Transverse colon (tissue), 4 donors: ENCODE results near the gene RIPK3. TPM values are rescaled to one million over a fixed set of nuclear protein-coding genes. Genes with fewer than 3 reads are reported as not detected.
"Not testable (repeated sequence)": the region's sequence is repeated elsewhere in the genome, so short reads cannot be mapped to it uniquely, and the experiment has no call there.

Experiments used
- DNase-seq: peaks from one replicate; pipeline ENCODE4 v3.0.0-alpha.2; 2019
- H3K27ac ChIP-seq, 4 donors: fragments of 200-600 bp; sonication (generic); 2 replicates each; pipeline ENCODE4 v1.5.1; 2016 to 2018; ENCODE audit warnings: inconsistent platforms in 4 of 4
- H3K27me3 ChIP-seq: fragments of 200-600 bp; sonication (generic); 2 replicates; pipeline ENCODE4 v1.5.1; 2017; ENCODE audit warnings: inconsistent platforms
- H3K36me3 ChIP-seq, 4 donors: fragments of 200-600 bp; sonication (generic); 2 replicates each; pipeline ENCODE4 v1.5.1; 2017 to 2019; ENCODE audit warnings: inconsistent platforms in 4 of 4
- H3K4me1 ChIP-seq, 4 donors: fragments of 200-600 bp; sonication (generic); 2 replicates each; pipeline ENCODE4 v1.5.1; 2017 to 2020; ENCODE audit warnings: inconsistent platforms in 4 of 4
- H3K4me3 ChIP-seq, 4 donors: fragments of 200-600 bp; sonication (generic); 1 replicate in 1 of 4; 2 replicates in 3 of 4; pipeline versions ENCODE4 v1.5.1 to v1.6.1; 2017 to 2019; ENCODE audit warnings: inconsistent platforms in 4 of 4
- H3K9me3 ChIP-seq, 2 donors: fragments of 200-600 bp; sonication (generic); 2 replicates each; pipeline ENCODE4 v1.5.1; 2017 to 2019; ENCODE audit warnings: inconsistent platforms in 2 of 2
- EP300 ChIP-seq: sonication (generic); formaldehyde crosslinking; IDR thresholded peaks from one replicate; pipeline ENCODE4 v1.6.1; 2017; ENCODE audit warnings: antibody characterized with exemption, low read depth
- POLR2A ChIP-seq: fragments of 450-650 bp; IDR thresholded peaks from one replicate; pipeline ENCODE4 v1.6.1; 2016; ENCODE audit warnings: antibody characterized with exemption, mild to moderate bottlenecking, moderate library complexity
- POLR2AphosphoS5 ChIP-seq, 3 donors: sonication (generic); formaldehyde crosslinking; IDR thresholded peaks; one replicate each; pipeline ENCODE4 v1.6.1; 2016; ENCODE audit warnings: antibody characterized with exemption in 3 of 3
- WGBS, 2 donors: methylation state at CpG; one replicate each; pipeline ENCODE4 v1.1.5; 2018; ENCODE audit warnings: low coverage in 1 of 2; 5-methylcytosine and 5-hydroxymethylcytosine counted together
- in situ Hi-C, 4 donors: fragments of 200-750 bp; cut with MboI; loops; one replicate each; pipeline versions ENCODE4 v1.15.0 to v1.15.1; 2017; ENCODE audit warnings: low sequenced_read_pairs in 3 of 4, low pct_ligation_motif_present in 1 of 4, low pct_unique_long_range_greater_than_20kb in 1 of 4
- intact Hi-C: fragments of 100-400 bp; cut with DNase I; formaldehyde crosslinking; loops from one replicate; pipeline ENCODE4 v1.15.1; 2023; ENCODE audit warnings: low total_unique reads
- total RNA-seq, 4 donors: library from RNA; depleted of rRNA; stranded (reverse); fragments of >200 nt; gene quantifications; one replicate each; pipeline ENCODE4 v1.1.0, GENCODE V29; 2016
- TF ChIP-seq, protein P1 (sequence below), 5 experiments: fragments of 200-600 bp in 3 of 5; fragments of 450-650 bp in 2 of 5; sonication (generic) in 3 of 5; IDR thresholded peaks; 1 replicate in 2 of 5; 2 replicates in 3 of 5; pipeline ENCODE4 v1.5.1; 2016 to 2017; ENCODE audit warnings: antibody characterized with exemption in 5 of 5, inconsistent platforms in 3 of 5, mild to moderate bottlenecking in 2 of 5, moderate library complexity in 1 of 5

Gene RIPK3
- total RNA-seq, 4 donors from 2014 or later, result 19.3 to 156 (median 53.6) TPM

GRCh38 chr14:24329736-24330135 lies 10.1 kb downstream of the RIPK3 start:
- no peak overlapping the region for H3K27ac ChIP-seq
- no peaks in the 10 kb centered on the region for H3K36me3 ChIP-seq
- no peak for TF ChIP-seq EP300
- TF ChIP-seq, protein P1, sequence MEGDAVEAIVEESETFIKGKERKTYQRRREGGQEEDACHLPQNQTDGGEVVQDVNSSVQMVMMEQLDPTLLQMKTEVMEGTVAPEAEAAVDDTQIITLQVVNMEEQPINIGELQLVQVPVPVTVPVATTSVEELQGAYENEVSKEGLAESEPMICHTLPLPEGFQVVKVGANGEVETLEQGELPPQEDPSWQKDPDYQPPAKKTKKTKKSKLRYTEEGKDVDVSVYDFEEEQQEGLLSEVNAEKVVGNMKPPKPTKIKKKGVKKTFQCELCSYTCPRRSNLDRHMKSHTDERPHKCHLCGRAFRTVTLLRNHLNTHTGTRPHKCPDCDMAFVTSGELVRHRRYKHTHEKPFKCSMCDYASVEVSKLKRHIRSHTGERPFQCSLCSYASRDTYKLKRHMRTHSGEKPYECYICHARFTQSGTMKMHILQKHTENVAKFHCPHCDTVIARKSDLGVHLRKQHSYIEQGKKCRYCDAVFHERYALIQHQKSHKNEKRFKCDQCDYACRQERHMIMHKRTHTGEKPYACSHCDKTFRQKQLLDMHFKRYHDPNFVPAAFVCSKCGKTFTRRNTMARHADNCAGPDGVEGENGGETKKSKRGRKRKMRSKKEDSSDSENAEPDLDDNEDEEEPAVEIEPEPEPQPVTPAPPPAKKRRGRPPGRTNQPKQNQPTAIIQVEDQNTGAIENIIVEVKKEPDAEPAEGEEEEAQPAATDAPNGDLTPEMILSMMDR (IDR thresholded peaks at IDR 0.05), result no peak
- TF ChIP-seq POLR2A, result no peak
- TF ChIP-seq POLR2AphosphoS5 (IDR thresholded peaks at IDR 0.05), result no peak
- in situ Hi-C loops (loop anchor here in 3 of 4 donors (5.0 to 25.0 kb wide), 3 partner anchors 103 to 108 kb away; partner anchors contain the start of genes CBLN3 (in 1 of the 3), KHNYN (in 1 of the 3) and SDR39U1 (in 1 of the 3)), intact Hi-C loops (no loop called here)
- whole genome bisulfite sequencing, 2 donors, result 47% methylated on average over 8 of the region's 9 CpGs; no CpG with 5 or more reads in 1 of the 2 donors
- no peaks in the 10 kb centered on the region for H3K9me3 ChIP-seq
- peak; percentile 69 for DNase-seq
- H3K27me3 ChIP-seq, result peaks cover 20% of the 10 kb centered on the region
- H3K4me3 ChIP-seq, result no peak overlapping the region
- H3K4me1 ChIP-seq, result peaks cover 11 to 43% (median 28%) of the 10 kb centered on the region in 4 donors

- intact Hi-C loops, result no loop called here
- no peaks in the 10 kb centered on the region for H3K9me3 ChIP-seq
- no peak for DNase-seq
- H3K4me3 ChIP-seq, result no peak overlapping the region
- no peaks in the 10 kb centered on the region for H3K36me3 ChIP-seq
- in situ Hi-C loops, result loop anchor here in 1 of 4 donors (25.0 kb wide), 1 partner anchor 108 kb away; the partner anchor contains the start of genes CBLN3, KHNYN and SDR39U1
- WGBS, 2 donors, result 92% methylated on average over 12 of the region's 12 CpGs; no CpG with 5 or more reads in 1 of the 2 donors
- H3K27me3 ChIP-seq, result peaks cover 14% of the 10 kb centered on the region
- no peak for TF ChIP-seq POLR2AphosphoS5 (IDR thresholded peaks at IDR 0.05)
- TF ChIP-seq EP300, result no peak
- TF ChIP-seq, protein P1 (IDR thresholded peaks at IDR 0.05), result no peak
- no peak for TF ChIP-seq POLR2A
- peak overlapping the region in 1 of 4 donors; percentile 10 for H3K27ac ChIP-seq
- peaks cover 6 to 37% (median 22%) of the 10 kb centered on the region in 4 donors for H3K4me1 ChIP-seq
Observed at GRCh38 chr14:24329073-24329663, 10.6 kb downstream of the RIPK3 start.

DNA sequence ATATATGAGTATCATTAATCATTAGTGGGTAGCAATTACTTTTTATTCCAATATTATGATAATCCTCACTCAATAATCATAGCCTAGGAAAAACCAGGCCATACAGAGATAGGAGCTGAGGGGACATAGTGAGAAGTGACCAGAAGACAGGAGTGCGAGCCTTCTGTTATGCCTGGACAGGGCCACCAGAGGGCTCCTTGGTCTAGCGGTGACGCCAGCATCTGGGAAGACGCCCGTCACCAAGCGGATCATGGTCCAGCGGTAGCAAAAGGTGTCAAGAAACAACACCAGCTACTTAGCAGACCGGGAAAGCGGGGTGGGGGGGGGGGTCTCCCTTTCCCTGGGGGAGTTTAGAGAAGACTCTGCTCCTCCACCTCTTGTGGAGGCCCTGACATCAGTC lies 11.9 kb downstream of the RIPK3 start:
- 0 to 2% methylated on average over 1 to 9 of the region's 9 CpGs for WGBS, 2 donors
- in situ Hi-C loops, result loop anchor here in 1 of 4 donors (25.0 kb wide), 1 partner anchor 109 kb away; the partner anchor contains the start of genes CBLN3, KHNYN and SDR39U1
- intact Hi-C loops, H3K9me3 ChIP-seq, H3K27me3 ChIP-seq, H3K36me3 ChIP-seq, H3K27ac ChIP-seq, H3K4me3 ChIP-seq: not testable (repeated sequence)
- peak; percentile 71 for DNase-seq
- TF ChIP-seq, protein P1 (IDR thresholded peaks at IDR 0.05), result peak; percentile 66 to 71 (median 69)
- H3K4me1 ChIP-seq, result peaks cover 5 to 24% (median 10%) of the 10 kb centered on the region in 4 donors

- WGBS, 2 donors, result 40 to 88% methylated on average over 1 to 2 of the region's 2 CpGs
- in situ Hi-C loops, result loop anchor here in 1 of 4 donors (25.0 kb wide), 1 partner anchor 110 kb away; the partner anchor contains the start of genes CBLN3, KHNYN and SDR39U1
- H3K27ac ChIP-seq, result no peak overlapping the region
Observed at GRCh38 chr14:24327303-24327702, 12.5 kb downstream of the RIPK3 start.

More at GRCh38 chr14:24327303-24327702, 12.5 kb downstream of the RIPK3 start:
- Histone ChIP-seq H3K4me3 (no peak overlapping the region), H3K4me1 (peaks cover under 1 to 18% (median 4%) of the 10 kb centered on the region in 4 donors), H3K27me3 (no peaks in the 10 kb centered on the region), H3K9me3 (no peaks in the 10 kb centered on the region), H3K36me3 (no peaks in the 10 kb centered on the region)
- no peak for DNase-seq
- TF ChIP-seq POLR2A, result no peak
- no peak for TF ChIP-seq EP300
- intact Hi-C loops, result no loop called here
